NK-92 treated with Interleukin-12 subunit alpha and Interleukin-12 subunit beta, amount 100 ng/mL, for 24 hours (cell line): Measurements from ENCODE around the gene TMEM145.
A peak's percentile ranks its signal among the peaks of the same experiment; 100 is the strongest.
"Not testable (repeated sequence)": the region's sequence is repeated elsewhere in the genome, so short reads cannot be mapped to it uniquely, and the experiment has no call there.

Source experiments
- DNase-seq: peaks from one replicate; lab custom pipeline; 2025; lab: John Stamatoyannopoulos, UW

TMEM145 gene

GRCh38 chr19:42313096-42313839 is at the start of gene TMEM145:
Gene TMEM145 (plus strand): TSS chr19:42313309. CDS start chr19:42313377, 68 bp downstream.
- no peak for DNase-seq

- not testable (repeated sequence) for DNase-seq
Measured at GRCh38 chr19:42266105-42266504, 47.0 kb upstream of the TMEM145 start.

GRCh38 chr19:42266928-42267603 is 46.0 kb upstream of the TMEM145 start:
- not testable (repeated sequence) for DNase-seq

- DNase-seq = no peak
Measured at GRCh38 chr19:42267644-42268141, 45.4 kb upstream of the TMEM145 start.

GRCh38 chr19:42268142-42268703 is 44.9 kb upstream of the TMEM145 start:
- DNase-seq = peak; percentile 99

GRCh38 chr19:42268704-42269477 is 44.2 kb upstream of the TMEM145 start, which contains the start of gene CIC:
Gene CIC (plus strand): TSS chr19:42269252. CDS start chr19:42271784, 2,532 bp downstream.
- DNase-seq = peak; percentile 99

GRCh38 chr19:42269478-42270345 is 43.4 kb upstream of the TMEM145 start:
- no peak for DNase-seq

GRCh38 chr19:42270346-42271044 is 42.6 kb upstream of the TMEM145 start:
- peak; percentile 41 for DNase-seq

- no peak for DNase-seq
Measured at GRCh38 chr19:42271045-42271419, 42.1 kb upstream of the TMEM145 start.

- DNase-seq = no peak
Measured at GRCh38 chr19:42271861-42272534, 41.1 kb upstream of the TMEM145 start.

GRCh38 chr19:42272535-42272897 is 40.6 kb upstream of the TMEM145 start:
- DNase-seq = no peak

GRCh38 chr19:42272989-42273406 is 40.1 kb upstream of the TMEM145 start:
- DNase-seq = no peak

GRCh38 chr19:42273407-42274064 is 39.6 kb upstream of the TMEM145 start:
- DNase-seq = no peak

- no peak for DNase-seq
Measured at GRCh38 chr19:42274065-42274682, 38.9 kb upstream of the TMEM145 start.

GRCh38 chr19:42275103-42275502 is 38.0 kb upstream of the TMEM145 start:
- DNase-seq = no peak

- no peak for DNase-seq
Measured at GRCh38 chr19:42275517-42275916, 37.6 kb upstream of the TMEM145 start.

GRCh38 chr19:42276284-42276683 is 36.8 kb upstream of the TMEM145 start:
- DNase-seq = no peak

GRCh38 chr19:42276821-42277220 is 36.3 kb upstream of the TMEM145 start:
- DNase-seq = no peak
